HG03066 (cell line): Measurements from ENCODE around the gene ZNF608.

ENCODE experiments used
- ATAC-seq: cut with Tn5 transposase; IDR thresholded peaks from one replicate; pipeline ENCODE4 v1.9.1; 2021; ENCODE audit warnings: low read depth; ENCODE audit not compliant: unreplicated experiment

ZNF608 gene

DNA sequence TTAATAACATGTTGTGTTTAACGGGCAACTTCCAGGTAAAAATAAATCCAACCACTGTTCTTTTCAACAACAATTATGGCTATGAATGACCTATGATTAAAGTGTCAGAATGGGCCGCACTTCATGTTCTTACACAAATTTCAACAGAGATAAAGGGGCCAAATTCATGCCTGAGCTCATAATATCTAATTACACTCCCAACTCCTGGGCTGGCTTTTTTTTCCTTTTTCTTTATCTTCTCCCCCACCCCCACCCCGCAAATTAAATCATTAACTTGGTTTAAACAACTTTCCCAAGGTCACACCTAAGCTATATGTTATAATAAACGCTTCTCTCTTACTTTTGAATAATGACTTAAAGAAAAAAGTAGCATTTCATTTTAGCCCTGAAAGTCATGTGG is 25.8 kb downstream of the ZNF608 start:
- no peak for ATAC-seq

DNA sequence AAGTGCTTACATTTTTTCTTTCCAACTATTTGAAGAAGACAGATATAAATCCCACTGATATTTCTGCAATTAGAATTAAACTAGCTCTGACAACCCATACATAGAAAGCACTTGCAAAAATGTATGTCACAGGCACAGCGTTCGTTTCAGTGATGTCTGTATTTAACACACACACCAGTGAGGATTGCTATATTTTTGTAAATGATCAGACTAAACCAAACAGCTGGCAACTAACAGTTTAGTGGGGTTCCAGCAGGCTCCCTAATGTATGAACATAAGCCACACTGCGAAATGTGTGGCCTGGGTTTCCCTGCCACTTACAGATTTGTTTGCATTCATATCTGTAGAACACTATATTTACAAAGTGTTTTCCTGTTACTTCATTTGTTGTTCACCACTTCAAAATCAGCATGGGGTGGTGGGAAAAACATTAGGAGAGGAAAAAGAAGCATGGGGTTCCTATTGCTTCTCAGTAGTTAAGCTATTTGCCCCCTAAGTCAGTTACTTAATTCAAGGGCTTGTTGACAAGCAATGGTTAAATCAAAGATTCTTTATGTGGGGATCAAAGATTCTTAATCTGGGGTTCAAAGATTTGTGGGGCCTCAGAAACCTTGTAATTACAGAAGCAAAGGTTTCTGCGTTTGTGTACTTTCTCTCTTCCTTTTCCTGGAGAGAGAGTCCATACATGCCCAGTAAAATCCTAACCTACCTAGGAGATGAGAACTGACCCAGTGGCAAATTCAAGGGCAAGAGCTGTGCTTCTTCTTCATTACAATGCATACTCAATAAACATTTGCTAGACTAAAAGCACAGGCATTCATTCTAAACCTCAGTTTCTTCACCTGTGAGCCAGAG is 27.1 kb downstream of the ZNF608 start:
- no peak for ATAC-seq

DNA sequence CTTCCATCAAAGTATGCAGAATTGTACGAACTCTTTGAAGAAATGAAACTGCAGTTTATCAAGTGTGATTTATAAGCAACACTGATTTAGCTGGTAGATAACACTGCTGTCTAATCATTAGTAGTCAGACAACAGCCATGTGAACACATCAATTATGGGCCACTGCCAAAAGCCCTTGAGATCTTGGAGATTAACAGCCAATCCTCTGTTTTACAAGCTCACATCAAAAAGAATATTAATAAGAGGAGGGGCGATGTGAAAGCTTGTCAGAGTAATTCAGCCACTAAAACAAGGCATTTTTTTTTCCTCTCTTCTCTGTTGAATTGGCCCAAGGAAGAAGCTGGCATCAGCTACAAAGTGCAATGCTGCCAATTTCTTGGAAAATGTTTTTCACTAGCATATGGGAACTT is 28.1 kb downstream of the ZNF608 start:
- ATAC-seq: no peak

DNA sequence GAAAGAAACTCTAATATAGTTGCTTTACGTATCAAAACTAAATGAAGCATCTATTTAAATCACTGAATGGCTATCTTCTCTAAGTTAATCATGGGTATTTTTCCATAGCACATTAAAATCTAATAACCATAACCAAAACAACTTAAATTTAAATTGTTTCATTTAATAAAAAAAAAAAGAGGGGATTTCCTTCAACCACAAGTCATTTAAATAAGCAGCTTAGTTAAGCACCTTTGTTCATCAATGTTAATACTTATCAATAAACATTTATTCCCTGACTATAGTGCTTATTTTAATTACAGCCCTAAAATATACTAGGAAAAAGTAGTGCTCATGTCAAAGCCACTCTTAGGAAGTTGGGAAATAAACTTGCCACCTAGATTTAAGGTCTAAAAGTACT is 30.3 kb downstream of the ZNF608 start:
- no peak for ATAC-seq

DNA sequence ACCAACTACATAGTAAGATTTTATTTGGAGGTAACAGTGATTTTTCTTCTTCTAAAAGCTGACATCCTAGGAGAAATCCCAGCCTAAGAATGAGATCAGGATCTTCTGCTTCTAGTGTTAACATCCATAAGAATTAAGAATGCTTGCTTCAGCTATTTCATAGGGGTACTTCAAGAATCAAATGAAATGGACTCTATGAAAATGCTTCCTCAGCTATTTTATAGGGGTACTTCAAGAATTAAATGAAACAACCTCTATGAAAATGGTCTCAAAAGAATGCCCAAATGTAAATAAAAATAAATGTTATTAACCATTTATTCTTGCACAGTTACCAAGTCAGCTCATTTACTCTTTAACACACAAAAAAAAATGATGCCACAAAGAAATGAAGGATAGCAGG is 31.5 kb downstream of the ZNF608 start:
- ATAC-seq: no peak

DNA sequence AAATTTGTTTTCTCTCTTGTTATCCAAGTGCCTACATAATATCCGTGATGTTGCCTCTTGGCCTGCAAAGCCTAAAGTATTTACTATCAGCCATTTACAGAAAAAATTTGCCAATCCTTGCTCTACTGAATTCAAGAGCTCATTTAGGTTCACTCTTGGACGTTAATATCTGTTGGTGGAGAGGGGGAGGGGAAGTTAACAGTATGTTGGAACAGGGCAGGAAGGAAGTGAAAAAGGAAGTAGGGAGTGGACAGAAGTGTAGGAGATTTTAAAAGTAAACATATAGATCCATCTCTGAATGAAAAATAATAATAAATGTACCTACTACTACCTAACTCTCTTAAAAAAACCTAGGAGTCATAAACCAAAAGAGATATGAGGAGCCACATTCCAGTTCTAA is 32.8 kb downstream of the ZNF608 start:
- no peak for ATAC-seq

DNA sequence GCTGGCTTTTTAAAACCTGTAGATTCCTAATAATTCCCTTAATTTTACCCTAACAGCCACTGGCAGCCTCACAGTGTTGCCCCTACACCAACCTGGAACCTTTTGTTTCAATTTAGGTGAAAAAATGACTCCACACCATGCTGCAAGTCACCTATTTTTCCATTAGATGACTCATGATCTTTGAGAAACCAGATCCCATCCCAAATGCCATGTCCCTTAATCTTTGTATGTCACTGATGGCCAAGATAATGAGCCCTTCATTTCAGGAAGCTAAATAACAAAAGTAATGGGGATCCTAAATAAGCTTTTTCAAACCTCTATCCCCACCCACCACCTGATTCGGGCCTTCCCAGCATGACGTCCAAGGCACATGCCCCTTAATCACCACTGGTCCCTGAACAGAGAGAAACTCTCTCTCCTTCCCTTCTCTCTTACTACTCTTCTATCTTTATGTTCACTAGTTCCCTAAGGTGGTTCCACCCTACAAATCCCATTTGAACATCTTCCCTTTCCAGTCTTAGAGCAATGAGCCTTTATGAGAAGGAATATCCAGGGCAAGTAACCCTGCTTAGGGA is 33.6 kb downstream of the ZNF608 start:
- no peak for ATAC-seq

DNA sequence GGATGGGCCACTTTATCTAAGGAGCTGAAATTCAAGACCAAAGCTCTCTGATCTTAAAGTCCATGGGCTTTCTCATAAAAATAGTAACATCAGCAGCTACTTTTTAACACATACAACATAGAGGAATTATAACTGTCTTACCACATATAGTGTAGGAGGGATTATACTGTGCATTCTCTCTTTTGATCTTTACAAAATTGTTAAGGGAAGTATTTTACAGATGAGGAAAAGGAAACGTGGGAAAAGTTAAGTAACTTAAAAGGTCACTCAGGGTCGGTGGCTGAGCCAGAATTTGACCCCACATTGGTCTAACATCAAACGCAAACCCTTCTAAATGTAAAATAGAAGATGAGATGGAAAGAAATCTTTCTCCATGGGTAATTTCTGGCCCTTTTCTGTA is 38.4 kb downstream of the ZNF608 start:
- ATAC-seq: no peak

DNA sequence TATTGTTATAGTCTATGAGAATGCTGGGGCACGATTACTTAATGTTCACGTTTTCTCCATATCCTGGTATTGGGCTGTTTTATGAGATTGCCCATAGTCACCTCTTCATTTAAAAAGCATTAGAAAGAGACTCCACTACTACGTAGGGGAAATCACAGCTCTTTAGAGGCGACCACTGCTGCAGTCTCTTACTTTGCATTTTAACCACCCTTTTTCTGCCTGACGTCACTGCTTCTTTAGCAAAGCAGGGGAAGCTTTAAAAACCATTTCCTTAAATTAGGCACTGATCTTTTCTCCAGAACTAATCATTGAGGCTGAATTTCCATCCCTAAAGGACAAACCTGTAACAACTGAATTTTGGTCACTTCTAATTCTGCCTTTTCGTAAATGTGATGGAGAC is 38.9 kb downstream of the ZNF608 start:
- ATAC-seq: peak; percentile 21

DNA sequence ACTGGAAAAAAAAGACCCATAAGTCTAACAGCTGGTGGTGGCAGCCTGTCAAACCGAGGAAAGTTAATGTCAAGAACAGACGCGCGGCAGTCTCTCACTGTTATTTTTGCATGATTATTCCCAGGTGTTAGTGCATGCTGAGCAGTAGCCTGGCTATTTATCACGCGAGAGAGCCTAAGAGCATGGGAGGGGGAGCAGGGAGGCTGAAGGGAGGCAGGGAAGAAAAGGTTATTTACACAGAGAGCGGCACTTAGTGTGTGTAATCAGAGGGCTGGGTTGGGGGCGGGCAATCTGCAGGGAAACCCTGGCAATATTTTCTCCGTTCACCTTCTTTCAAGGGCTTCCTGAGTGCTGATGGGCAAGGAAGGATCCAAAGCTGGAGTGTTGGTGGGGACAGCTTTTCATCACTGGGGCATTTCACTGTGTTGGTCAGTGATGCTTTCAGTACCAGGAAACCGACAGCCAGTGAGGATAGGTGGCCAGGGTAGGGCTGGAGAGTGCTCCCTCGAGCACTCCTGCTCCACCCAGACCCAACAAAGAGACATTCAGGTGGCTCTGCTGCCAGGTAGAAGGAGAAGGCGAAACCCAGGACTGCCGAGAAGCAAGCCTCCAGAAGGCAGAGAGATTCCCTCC is 39.6 kb downstream of the ZNF608 start:
- no peak for ATAC-seq

DNA sequence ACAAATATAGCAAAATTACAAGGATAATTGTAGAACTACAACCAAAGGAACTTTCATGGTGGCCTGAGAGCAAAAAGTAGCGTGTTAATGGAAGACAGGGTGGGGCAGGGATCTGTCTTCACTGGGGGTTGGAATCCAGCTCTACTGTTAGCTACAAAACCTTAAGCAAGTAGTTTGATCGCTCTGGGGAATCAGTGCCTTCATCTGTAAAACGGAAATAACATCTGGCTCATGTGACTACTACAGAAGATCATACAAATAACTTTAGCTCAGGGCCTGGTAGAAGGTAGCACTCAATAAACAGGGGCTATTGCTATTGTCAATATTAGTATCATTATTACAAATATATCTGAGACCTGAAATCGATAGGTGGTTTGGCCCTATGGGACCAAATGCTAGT is 40.4 kb downstream of the ZNF608 start:
- no peak for ATAC-seq

DNA sequence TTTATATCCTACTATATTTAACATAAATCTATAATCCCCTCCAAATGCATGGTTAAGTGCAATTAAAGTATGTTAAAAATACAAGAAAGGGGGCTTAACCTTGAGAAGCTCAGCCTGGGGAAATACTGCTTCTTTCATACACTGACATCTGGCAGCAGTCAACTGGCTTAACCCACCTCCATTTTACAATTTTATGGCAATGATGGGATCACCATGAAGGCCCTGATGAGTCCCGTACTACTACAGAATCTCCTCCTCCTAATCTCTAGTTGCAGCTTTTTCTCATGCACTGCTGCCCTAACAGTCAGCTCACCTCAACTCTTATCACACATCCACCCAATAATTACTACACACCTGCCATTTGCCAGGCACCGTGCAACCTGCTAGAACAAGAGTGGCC is 40.9 kb downstream of the ZNF608 start:
- no peak for ATAC-seq

DNA sequence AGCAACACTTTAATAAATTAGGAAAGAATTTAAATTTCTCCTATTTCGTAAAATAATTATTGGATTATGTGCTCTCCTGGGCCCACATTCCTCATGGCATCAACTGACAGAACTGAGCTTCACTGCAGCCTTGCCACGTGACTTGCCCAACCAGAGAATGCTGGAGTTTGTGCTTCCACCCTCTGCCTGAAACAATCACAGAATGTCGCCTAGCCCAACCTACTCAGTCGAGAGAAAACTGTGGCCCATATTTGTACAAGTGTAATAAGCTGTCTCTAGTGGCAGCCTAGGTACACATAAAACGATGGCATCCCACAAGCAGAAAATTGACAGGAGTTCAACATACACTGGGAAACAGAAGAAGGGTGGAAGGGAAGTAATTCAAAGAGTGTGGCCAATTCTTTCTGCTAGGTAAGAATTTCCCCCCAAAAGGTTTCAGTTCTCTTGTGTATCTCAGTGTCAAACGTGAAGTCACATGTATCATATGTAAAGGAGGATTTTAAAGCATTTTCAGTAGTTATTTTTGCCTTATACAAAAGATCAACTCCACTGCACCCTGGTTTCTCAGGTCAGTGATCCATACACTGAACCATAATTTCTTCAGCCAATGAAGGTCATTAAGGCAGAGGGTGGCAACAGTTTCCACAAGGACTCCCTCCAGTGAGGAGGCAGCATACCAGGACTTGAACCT is 41.7 kb downstream of the ZNF608 start:
- peak; percentile 65 for ATAC-seq

DNA sequence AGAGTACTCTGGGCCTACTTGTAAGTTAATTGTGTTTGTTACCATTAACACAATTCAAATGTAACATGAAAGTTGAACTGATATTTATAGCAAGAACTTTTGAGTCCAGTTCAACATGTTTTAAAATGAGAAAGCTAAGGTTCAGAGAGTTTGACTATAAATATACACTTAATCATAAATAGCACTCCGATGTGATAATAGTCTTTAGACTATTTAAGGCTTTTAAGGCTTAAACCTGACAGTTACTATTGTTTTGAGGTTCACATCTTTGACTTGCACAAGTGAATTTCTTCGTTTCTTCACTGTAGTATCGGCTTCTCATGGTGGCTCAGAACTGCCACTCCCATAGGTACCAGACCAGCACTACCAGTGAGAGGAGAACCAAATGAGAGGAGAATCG is 42.4 kb downstream of the ZNF608 start:
- no peak for ATAC-seq

DNA sequence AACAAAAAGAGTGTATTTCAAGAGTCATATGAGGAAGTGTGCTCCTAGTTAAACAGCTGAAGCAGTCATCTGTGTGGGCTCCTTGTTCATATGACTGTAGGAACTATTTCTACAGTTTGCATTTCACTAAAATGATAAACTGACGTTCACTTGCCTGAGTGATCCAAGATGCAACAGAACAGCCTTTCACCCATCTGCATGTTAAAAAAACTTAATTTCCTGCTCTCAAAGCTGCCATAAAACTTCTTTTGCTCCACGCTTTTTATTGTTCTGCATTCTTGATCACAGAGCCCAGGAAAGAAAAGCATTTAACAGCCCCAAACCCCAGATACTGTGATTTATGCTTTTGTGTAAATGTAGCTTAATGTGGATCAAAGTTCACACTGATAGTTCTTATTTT is 43.9 kb downstream of the ZNF608 start:
- no peak for ATAC-seq

DNA sequence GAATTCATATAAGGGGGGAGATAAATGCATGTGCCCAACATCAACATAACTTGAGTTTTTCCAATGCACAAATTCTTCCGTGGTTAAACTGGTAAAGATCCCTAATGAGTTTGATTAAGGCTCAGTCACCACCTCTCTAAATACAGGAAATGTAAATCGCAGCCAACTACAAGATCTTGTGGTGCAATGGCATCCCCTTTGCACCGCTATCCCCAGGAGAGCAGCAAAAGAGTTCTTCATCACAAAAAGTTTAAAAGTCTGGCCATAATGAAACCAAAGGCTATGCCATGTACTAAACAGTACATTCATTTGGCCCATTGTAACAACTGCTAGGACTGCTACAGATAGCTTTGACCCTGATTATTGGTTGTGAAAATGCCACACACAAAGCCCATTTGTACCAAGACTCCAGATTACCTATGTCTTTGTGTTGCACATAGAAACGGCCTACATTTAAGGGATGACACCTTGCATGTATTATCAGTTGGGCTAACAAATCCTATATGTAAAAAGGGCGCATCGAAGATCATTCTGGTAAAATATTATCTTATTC is 44.5 kb downstream of the ZNF608 start:
- no peak for ATAC-seq

DNA sequence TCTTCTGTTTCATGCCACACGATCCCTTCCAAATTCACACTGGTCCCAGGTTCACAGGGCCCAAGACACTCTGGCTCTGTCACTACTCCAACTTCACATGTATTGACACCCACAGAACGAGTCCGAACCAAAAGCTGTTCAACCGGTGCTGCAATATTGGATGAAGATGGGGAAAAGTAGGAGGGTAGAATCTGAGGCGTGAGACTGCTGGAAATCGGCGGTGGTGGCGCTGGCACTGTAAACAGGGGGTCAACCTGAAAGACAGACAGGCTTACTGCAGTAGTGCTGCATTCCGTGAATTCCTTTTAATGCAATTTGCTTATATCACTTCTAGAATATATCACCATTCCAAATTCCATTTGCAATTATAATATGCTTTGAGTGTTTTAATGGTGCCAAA is 45.4 kb downstream of the ZNF608 start:
- no peak for ATAC-seq

DNA sequence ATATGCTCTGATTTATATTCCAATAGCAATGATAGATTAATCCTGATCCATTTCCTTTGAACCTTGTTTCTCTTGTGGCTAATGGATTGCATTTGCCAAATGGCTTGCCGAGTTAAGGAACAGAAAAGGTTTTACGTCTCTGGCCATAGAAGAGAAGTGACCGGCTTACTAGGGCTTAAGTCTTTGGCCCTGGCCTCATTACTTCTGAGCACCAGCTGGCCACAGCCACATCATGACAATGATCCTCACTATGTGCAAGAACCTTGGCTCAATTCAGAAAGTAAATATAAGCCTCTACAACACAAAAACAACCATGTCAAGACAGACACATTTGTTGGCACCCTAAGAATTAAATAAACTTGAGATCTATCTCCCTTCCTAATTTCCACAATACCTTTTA is 46.1 kb downstream of the ZNF608 start:
- ATAC-seq: no peak

DNA sequence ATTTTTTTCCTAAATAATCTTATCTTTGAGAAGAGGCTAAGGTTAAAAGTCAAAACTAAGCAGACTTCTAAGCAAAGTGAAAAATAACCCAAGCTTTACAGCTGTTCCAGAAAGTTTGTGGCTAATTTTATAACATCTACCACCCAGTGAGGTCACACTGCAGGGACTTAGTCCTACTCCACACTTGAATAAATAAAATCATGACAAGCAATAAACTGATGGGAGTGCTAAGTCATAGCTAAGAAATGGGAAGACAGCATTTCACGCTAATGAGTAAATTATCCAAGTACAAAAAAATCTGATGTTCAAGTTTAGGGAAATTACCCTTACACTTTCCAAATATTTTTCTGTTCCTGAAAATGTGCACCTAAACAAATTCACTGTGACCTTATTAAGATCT is 47.7 kb downstream of the ZNF608 start:
- no peak for ATAC-seq

DNA sequence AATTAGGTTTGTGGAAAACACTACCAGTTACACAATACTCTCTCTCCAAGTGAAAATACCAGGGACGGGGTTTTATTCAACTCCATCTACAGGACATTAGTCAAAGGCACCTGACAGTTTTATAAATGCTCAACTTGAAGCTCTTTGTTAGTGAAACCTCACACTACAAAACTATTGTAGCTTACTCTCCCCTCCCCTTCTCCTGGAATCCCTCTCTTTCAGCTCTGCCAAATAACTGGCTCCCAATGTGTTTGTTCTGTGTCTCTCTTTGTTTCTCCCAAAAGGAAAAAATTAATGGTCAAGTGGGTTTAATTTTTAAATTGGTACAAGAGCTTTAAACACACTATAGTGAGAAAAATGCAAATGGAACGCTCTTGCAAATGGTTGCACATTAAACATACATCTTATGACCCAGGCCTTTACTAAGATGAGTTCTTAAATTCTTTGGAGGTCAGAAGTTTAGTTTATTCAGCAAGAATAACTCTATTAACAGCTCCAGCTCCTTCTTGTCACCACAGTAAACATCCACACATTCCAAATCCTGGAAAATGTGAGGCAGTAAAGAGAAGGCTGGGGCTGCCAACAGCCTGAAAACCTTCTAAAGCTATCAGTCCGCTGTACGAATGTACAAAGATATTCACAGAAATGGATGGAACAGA is 48.4 kb downstream of the ZNF608 start:
- ATAC-seq: no peak

DNA sequence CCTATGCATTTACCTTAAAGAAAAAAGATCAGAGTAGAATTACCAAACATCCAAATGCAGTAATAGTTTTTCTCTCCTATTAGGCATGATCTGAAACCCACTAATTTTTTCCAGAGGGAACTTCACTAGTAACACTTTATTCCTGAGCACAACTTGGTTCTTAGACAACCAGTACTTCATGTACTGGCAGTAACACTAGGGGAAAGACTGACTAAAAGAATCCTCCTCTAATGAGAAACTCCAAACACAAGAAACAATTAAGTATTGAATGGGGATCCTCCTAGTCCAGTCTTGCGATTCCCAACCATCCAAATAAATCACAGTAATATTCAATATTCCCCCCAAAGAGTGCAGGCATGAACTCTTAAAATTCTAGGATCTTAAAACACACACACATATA is 48.9 kb downstream of the ZNF608 start:
- no peak for ATAC-seq
